ENCODE results near the gene TXNRD2.

Gene TXNRD2

GRCh38 chr22:19941365-19942082 lies at the start of gene TXNRD2, which contains the start of gene COMT:
TXNRD2 (minus strand) TSS chr22:19941818; CDS start chr22:19941803, 15 bp downstream.
COMT (plus strand) TSS chr22:19941772; CDS start chr22:19962527, 20,755 bp downstream.
- DNase-seq, result peak; percentile 65

DNA sequence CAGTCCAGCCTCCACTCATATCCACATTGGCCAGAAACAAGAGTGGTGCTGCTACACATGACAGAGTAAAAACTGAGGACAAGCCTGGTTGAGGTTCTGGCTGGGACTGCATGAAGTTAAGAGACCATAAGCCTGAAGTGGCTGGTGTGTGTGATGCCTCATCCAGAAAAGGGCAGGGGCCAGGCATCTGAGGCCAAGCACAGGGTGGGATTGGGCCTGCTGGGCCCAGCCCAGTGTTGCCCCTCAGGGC lies 49.7 kb upstream of the TXNRD2 start:
- no peak for DNase-seq

- DNase-seq, result no peak
These were observed 49.2 kb upstream of the TXNRD2 start for GRCh38 chr22:19990609-19991394.

- no peak for DNase-seq
These were observed 48.6 kb upstream of the TXNRD2 start for GRCh38 chr22:19990188-19990587.

- no peak for DNase-seq
These were observed 48.1 kb upstream of the TXNRD2 start for GRCh38 chr22:19989725-19990067.

- DNase-seq, result no peak
These were observed 47.5 kb upstream of the TXNRD2 start for GRCh38 chr22:19988965-19989724.

GRCh38 chr22:19988331-19988808 lies 46.8 kb upstream of the TXNRD2 start:
- no peak for DNase-seq

DNA sequence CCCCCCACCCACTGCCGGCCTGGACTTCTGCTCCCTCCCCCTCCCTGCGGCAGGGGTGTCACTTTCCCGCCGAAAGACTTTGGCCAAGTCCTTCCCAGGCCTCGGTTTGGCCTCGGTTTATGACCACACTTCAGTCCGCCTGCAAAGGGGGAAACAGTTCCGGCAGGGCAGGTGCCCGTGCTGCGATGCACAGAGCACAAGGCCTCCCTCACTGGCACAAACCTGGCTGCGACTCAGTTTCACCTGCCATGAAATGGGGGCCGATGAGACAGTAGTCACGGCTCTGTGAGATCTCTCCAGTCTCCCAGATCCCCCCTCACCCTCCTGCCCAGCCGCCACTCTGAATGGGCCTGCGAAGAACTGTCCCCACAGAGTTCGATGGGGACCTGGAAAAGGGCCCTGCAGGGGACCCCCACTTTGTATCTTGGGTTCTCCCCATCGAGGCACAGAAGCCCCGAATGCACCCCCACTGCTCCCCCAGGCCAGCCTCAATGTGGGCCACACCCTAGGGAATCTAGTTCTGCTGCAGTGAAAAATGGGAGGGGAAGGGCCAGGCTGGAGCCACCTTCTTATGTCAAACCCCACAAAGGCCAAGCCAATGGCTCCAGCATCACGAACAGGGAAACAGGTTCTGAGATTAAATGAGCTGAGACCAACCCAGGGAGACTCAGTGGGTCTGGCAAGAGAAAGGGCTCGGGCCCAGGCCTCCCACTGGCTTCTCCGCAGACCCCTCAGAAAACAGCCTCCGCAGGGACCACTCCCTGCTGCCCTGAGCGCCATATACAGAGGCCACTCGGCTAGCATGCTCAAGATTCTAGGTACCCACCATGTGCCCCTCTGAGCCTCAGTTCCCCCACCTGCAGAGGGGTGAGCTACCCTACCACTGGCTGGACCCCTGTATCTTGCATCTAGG lies 46.0 kb upstream of the TXNRD2 start:
- no peak for DNase-seq

GRCh38 chr22:19986410-19987341 lies 45.1 kb upstream of the TXNRD2 start:
- DNase-seq, result peak; percentile 63

- DNase-seq, result no peak
These were observed 44.4 kb upstream of the TXNRD2 start for GRCh38 chr22:19986011-19986409.

GRCh38 chr22:19984851-19985811 lies 43.5 kb upstream of the TXNRD2 start:
- DNase-seq, result no peak

DNA sequence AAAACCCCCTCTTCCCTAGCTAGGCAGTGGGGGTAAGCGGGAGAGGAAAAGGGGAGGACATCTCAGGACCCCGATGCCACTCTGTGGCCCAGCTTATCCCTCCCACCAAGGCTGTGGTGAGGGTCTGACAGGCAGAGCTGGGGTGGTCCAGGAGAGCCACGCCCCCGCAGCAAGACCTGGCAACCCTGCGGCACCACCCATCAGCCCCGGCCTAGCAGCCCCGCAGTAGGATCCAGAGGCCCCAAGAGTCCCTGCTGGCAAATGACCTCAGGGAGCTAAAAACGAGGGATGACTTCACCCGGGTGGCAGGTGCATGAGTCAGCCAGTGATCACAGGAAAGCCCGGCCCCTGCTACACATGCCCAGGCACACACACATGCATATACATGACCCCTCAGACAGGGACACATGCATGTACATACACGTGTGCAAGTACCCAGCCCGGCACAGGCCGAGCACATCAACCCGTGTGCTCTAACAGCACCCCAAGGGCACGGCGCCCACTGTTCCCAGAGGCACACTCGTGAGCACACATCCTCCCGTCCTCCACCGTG lies 42.7 kb upstream of the TXNRD2 start:
- DNase-seq, result no peak

DNA sequence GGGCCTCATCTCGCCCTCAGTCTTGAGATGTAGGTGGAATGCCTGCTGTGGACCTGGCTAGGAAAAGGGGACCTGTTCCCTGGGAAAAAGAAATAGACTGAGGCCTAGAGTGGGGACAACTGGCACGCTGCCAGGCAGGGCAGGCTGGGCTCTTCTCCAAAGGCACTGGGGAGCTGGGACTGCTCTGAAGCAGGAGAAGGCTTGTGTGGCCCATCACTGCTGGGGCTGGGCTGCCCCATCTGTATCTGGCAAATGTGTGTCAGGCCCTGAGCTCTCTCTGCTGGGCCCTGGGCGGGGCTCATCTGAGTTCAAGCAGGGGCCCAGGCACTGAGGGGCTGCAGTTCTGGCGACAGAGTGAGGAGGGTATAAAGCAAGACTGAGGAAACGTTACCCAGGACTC lies 42.1 kb upstream of the TXNRD2 start:
- no peak for DNase-seq

- DNase-seq, result no peak
These were observed 41.5 kb upstream of the TXNRD2 start for GRCh38 chr22:19982991-19983578.

GRCh38 chr22:19981961-19982920 lies 40.6 kb upstream of the TXNRD2 start:
- DNase-seq, result no peak

DNA sequence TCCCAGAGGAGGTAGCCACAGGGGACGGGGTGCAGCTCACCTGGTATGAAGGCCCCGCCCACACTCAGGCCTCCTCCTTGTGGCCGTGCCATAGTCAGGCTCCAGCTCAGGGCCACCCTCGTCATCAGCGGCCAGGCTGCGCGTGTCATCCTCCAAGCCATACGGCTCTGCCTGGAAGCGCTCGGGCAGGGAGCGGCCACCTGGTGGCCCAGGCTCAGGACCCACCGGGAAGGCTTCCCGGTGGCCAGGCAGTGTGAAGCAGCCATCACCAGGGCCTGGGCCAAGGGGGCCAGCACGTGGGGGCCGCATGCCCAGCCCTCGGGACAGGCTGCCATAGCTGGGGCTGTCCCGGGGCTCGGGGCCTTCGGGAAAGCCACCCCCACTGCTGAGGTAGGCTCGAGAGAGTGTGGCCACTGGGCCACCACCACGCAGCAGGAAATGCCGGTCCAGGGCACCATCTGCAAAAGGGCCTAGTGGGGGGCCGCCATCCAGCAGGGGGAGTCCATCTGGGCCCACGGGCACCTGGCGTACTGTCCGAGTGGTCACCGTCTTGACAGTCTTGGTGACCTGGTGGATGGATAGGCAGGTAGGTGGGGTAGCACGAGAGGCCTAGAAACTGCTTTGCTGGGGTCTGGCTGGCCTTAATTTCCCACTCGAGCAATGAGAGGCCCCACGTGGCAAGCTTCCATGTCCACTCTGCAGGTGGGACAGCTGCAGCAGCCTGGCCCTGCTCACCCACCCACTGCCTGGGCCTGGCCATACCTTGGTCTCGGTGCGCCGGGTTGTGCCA lies 39.7 kb upstream of the TXNRD2 start:
- DNase-seq, result no peak

- DNase-seq, result no peak
These were observed 39.1 kb upstream of the TXNRD2 start for GRCh38 chr22:19980766-19981165.

Data from CD4-positive, alpha-beta T cell treated with Interferon gamma for 1 hour (primary cell).